ENCODE measurements around the gene SBK1. TPM values are rescaled to one million over a fixed set of nuclear protein-coding genes. Genes with fewer than 3 reads are reported as not detected.

SBK1 gene
- total RNA-seq, 1 donor = not detected

DNA sequence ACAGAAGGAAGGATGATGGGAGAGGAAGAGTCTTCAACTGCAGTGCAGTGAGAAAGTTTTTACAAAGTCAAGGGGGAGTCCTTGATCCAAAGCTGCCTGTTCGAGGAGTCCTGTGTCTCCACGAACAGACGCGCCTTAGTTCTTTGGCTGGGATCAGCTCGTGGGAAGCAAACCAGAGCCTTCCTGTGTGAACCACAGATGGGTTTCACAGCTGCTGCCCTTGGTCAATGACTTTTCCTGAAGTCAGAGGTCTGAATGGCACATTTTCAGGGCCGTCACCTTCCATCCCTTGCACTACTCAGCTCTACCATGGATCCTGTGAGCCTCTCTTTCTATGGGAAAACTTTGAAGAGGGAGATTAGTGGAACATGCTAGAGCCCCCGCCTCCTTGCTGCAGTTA, 4.2 kb upstream of the SBK1 start:
- TF ChIP-seq CTCF (IDR thresholded peaks at IDR 0.05; ENCODE audit: insufficient read depth, low read depth, low read length) = no peak
- no peak for DNase-seq (ENCODE audit: low read depth)
- H3K4me3 ChIP-seq (ENCODE audit: low read depth, low read length) = no peak overlapping the region

DNA sequence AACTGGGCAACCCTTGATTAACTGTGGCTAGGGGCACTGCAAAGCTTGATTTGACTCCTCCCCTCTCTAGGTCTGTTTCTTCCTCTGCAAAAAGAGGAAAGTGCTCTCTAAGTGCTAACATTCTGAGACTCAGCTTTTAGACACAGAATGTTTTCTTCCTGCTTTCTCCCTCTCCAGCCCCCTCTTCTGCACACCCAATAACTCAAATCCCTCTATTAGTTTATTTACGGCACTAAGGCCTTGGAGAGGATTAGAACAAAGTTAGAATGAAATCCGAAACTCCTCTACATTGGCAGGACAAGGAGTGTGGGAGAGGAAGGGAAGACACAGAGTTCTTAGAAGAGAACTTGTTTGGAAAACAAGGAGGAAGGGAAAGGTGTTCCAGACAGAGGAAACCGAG, 3.3 kb upstream of the SBK1 start:
- no peak for DNase-seq (ENCODE audit: low read depth)
- H3K4me3 ChIP-seq (ENCODE audit: low read depth, low read length) = no peak overlapping the region
- TF ChIP-seq CTCF (IDR thresholded peaks at IDR 0.05; ENCODE audit: insufficient read depth, low read depth, low read length) = no peak

DNA sequence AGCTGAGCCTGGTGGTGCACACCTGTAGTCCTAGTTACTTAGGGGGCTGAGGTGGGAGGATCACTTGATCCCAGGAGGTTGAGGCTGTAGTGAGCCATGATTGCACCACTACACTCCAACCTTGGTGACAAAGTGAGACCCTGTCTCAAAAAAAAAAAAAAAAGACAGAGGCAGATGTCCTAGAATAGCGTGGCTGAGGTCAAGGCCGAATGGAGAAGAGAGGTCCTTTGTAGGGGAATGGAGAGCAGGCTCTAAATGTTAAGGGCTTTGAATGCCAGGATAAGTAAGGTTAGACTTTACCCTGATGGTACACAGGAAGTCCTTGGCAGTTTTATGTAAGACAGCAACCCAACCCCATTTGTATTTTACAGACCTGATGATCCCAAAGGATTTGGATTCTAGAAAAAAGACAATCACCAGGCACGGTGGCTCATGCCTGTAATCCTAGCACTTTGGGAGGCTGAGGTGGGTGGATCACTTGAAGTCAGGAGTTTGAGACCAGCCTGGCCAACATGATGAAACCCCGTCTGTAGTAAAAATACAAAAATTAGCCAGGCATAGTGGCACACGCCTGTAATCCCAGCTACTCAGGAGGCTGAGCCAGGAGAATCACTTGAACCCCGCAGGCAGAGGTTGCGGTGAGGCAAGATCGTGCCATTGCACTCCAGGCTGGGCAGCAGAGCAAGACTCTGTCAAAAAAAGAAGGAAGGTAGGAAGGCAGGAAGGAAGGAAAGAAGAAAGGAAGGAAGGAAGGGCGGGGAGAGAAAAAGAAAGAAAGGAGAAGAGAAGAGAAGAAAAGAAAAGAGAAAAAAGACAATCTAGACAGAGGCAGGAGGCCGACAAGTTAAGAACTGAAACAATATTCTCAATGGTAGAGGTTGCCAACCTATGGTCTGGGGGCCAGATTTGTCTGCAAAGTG, 2.1 kb upstream of the SBK1 start:
- DNase-seq (ENCODE audit: low read depth) = no peak
- no peak for TF ChIP-seq CTCF (IDR thresholded peaks at IDR 0.05; ENCODE audit: insufficient read depth, low read depth, low read length)
- H3K4me3 ChIP-seq (ENCODE audit: low read depth, low read length) = no peak overlapping the region

DNA sequence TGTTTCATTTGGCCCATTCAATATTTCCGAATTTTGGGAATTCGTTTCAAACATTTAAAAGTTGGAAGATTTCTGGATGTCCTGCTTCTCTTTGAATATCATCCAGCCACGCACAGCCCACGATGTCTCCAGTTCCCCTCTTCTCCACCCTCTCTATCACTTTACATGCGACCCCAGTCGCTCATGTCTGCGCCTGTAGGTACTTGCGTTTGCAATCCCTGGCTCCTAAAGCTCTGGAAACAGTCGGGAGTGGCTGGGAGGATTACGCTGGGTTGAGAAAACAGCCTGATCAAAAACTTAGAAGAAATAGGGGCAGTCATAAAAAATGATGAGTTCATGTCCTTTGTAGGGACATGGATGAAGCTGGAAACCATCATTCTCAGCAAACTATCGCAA, 1.5 kb upstream of the SBK1 start:
- no peak overlapping the region for H3K4me3 ChIP-seq (ENCODE audit: low read depth, low read length)
- TF ChIP-seq CTCF (IDR thresholded peaks at IDR 0.05; ENCODE audit: insufficient read depth, low read depth, low read length) = no peak

GRCh38 chr16:28292731-28293600, 641 bp downstream of the SBK1 start:
- DNase-seq (ENCODE audit: low read depth) = no peak
- H3K4me3 ChIP-seq (ENCODE audit: low read depth, low read length) = peak overlapping the region; percentile 48
- TF ChIP-seq CTCF (IDR thresholded peaks at IDR 0.05; ENCODE audit: insufficient read depth, low read depth, low read length) = no peak

More for the DNA sequence above, 1.5 kb upstream of the SBK1 start:
- no peak for DNase-seq (ENCODE audit: low read depth)

GRCh38 chr16:28293601-28293960, 1.3 kb downstream of the SBK1 start:
- no peak overlapping the region for H3K4me3 ChIP-seq (ENCODE audit: low read depth, low read length)
- DNase-seq (ENCODE audit: low read depth) = no peak
- TF ChIP-seq CTCF (IDR thresholded peaks at IDR 0.05; ENCODE audit: insufficient read depth, low read depth, low read length) = no peak
